Keratinocyte (primary cell): ENCODE measurements around the gene PHACTR1.

Experiments used
- EZH2 ChIP-seq: IDR thresholded peaks from one replicate; pipeline ENCODE4 v1.6.1; 2012; ENCODE audit warnings: inconsistent platforms, mild to moderate bottlenecking, low read length, moderate library complexity
- TF ChIP-seq, protein P1 (sequence below), 3 experiments: IDR thresholded peaks in 1 of 3; conservative IDR thresholded peaks in 1 of 3; optimal IDR thresholded peaks in 1 of 3; 2 replicates in 2 of 3; 3 replicates in 1 of 3; pipeline versions ENCODE3 to v1.5.1; 2011; ENCODE audit warnings: low read length in 3 of 3, mild to moderate bottlenecking in 3 of 3, moderate library complexity in 2 of 3, control low read depth in 1 of 3, inconsistent platforms in 1 of 3; ENCODE audit not compliant: insufficient read depth in 2 of 3; ENCODE audit errors: extremely low read depth in 1 of 3

DNA sequence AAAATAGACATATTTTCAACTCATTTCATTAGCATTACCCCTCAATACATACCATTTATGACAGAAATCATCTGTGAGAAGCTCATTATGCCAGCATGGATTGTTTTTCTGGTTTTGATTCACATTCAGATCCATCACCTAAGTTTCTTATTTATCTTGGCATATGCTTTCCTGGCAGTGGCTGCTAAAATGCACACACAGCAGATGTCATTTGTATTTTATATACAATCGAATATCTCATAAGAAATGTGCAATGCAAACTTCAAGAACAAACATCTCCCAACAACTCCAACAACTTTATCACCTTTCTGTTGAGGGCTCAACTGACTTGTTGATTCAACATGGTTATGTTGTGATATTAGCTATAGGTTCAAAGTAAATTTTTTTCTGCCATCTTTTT, 208.3 kb downstream of the PHACTR1 start:
- TF ChIP-seq, protein P1, sequence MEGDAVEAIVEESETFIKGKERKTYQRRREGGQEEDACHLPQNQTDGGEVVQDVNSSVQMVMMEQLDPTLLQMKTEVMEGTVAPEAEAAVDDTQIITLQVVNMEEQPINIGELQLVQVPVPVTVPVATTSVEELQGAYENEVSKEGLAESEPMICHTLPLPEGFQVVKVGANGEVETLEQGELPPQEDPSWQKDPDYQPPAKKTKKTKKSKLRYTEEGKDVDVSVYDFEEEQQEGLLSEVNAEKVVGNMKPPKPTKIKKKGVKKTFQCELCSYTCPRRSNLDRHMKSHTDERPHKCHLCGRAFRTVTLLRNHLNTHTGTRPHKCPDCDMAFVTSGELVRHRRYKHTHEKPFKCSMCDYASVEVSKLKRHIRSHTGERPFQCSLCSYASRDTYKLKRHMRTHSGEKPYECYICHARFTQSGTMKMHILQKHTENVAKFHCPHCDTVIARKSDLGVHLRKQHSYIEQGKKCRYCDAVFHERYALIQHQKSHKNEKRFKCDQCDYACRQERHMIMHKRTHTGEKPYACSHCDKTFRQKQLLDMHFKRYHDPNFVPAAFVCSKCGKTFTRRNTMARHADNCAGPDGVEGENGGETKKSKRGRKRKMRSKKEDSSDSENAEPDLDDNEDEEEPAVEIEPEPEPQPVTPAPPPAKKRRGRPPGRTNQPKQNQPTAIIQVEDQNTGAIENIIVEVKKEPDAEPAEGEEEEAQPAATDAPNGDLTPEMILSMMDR (optimal IDR thresholded peaks at IDR 0.05 in 1 of 3, IDR thresholded peaks at IDR 0.05 in 1 of 3, conservative IDR thresholded peaks at IDR 0.05 in 1 of 3; ENCODE audit: extremely low read depth in 1 of 3, insufficient read depth in 2 of 3, low read length in 3 of 3), result no peak
- TF ChIP-seq EZH2, result no peak
